HL-60 (cell line): ENCODE measurements around the gene MEMO1.

Experiments
- CTCF ChIP-seq: IDR thresholded peaks from one replicate; pipeline ENCODE4 v1.5.1; 2011; ENCODE audit warnings: low read length, control low read depth, inconsistent platforms; ENCODE audit not compliant: insufficient read depth
- POLR2AphosphoS5 ChIP-seq: IDR thresholded peaks from 2 replicates; pipeline ENCODE4 v1.6.1; 2012; ENCODE audit warnings: low read depth

- no peak for TF ChIP-seq CTCF
- TF ChIP-seq POLR2AphosphoS5 = no peak
These were observed 75.4 kb downstream of the MEMO1 start for GRCh38 chr2:31935370-31935769.
